ENCODE data around the gene IL24.
A peak's percentile ranks its signal among the peaks of the same experiment; 100 is the strongest.

DNA sequence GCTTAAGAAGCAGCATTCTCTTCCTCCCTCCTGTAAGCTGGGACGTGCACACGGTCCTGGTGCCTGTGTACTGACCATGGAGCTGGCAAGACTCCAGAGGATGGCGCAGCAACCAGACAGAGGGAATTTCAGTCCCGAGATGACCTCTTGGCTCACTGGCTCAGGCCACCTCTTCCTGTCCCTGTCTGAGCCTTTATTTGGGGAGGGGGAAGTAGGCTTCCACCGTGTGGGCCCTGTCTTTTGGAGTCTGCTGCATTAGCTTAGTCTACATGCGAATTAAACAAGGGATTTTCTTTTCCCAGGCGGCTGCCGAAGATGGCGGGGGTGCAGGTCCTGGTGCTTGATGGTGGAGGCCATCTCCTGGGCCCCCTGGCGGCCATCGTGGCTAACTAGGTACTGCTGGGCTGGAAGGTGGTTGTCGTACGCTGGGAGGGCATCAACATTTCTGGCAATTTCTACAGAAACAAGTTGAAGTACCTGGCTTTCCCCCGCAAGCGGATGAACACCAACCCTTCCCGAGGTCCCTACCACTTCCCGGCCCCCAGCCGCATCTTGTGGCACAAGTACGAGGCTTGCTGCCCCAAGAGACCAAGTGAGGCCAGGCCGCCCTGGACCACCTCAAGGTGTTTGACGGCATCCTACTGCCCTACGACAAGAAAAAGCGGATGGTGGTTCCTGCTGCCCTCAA lies 10.2 kb downstream of the IL24 start:
- TF ChIP-seq, protein P1, sequence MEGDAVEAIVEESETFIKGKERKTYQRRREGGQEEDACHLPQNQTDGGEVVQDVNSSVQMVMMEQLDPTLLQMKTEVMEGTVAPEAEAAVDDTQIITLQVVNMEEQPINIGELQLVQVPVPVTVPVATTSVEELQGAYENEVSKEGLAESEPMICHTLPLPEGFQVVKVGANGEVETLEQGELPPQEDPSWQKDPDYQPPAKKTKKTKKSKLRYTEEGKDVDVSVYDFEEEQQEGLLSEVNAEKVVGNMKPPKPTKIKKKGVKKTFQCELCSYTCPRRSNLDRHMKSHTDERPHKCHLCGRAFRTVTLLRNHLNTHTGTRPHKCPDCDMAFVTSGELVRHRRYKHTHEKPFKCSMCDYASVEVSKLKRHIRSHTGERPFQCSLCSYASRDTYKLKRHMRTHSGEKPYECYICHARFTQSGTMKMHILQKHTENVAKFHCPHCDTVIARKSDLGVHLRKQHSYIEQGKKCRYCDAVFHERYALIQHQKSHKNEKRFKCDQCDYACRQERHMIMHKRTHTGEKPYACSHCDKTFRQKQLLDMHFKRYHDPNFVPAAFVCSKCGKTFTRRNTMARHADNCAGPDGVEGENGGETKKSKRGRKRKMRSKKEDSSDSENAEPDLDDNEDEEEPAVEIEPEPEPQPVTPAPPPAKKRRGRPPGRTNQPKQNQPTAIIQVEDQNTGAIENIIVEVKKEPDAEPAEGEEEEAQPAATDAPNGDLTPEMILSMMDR (IDR thresholded peaks at IDR 0.05; ENCODE audit: low read depth, low read length) = peak; percentile 38
- no peak for TF ChIP-seq EZH2phosphoT487 (IDR thresholded peaks at IDR 0.05; ENCODE audit: low read depth)
